Measurements from ENCODE around the gene NAALADL2. TPM values are rescaled to one million over a fixed set of nuclear protein-coding genes. Genes with fewer than 3 reads are reported as not detected.

NAALADL2 gene
- total and polyA plus RNA-seq, 2 of the 8 experiments (the other 6 are each of a cell fraction or from before 2014, with no cell fraction given) = 0.12 to 0.22 TPM

GRCh38 chr3:175386630-175387029 lies 527.5 kb downstream of the NAALADL2 start (continued):
- TF ChIP-seq CBX8 (IDR thresholded peaks at IDR 0.05; ENCODE audit: borderline replicate concordance, low read depth, low read length) = no peak
- no peak for TF ChIP-seq KDM5A (IDR thresholded peaks at IDR 0.05; ENCODE audit: low read length)
